Activated T-helper 1 cell treated with Interleukin-2 at 50 U/mL for 16 hours (primary cell): ENCODE measurements around the gene KCTD11.
"Not testable (repeated sequence)": the region's sequence is repeated elsewhere in the genome, so short reads cannot be mapped to it uniquely, and the experiment has no call there.

ENCODE experiments used
- DNase-seq: peaks from one replicate; pipeline ENCODE4 v3.0.0-alpha.2; 2020; ENCODE audit warnings: low read depth

Gene KCTD11

GRCh38 chr17:7322520-7323194 is 29.3 kb upstream of the KCTD11 start:
- DNase-seq = no peak

- DNase-seq = peak; percentile 50
Measured at GRCh38 chr17:7323731-7324437, 28.1 kb upstream of the KCTD11 start.

- DNase-seq = no peak
Measured at GRCh38 chr17:7324438-7324779, 27.6 kb upstream of the KCTD11 start.

GRCh38 chr17:7325031-7325528 is 26.9 kb upstream of the KCTD11 start:
- DNase-seq = no peak

- DNase-seq = no peak
Measured at GRCh38 chr17:7326186-7326585, 25.8 kb upstream of the KCTD11 start.

- no peak for DNase-seq
Measured at GRCh38 chr17:7327056-7327455, 24.9 kb upstream of the KCTD11 start.

- no peak for DNase-seq
Measured at GRCh38 chr17:7327501-7327900, 24.5 kb upstream of the KCTD11 start.

- DNase-seq = no peak
Measured at GRCh38 chr17:7328009-7328408, 24.0 kb upstream of the KCTD11 start.

GRCh38 chr17:7328840-7329373 is 23.1 kb upstream of the KCTD11 start, which contains the start of gene NEURL4:
NEURL4 (minus strand) TSS chr17:7329335; CDS start chr17:7329312, 23 bp downstream.
- DNase-seq = no peak

GRCh38 chr17:7329374-7329996 is 22.5 kb upstream of the KCTD11 start:
- peak; percentile 91 for DNase-seq

- DNase-seq = peak; percentile 62
Measured at GRCh38 chr17:7329997-7330637, 21.8 kb upstream of the KCTD11 start.

- no peak for DNase-seq
Measured at GRCh38 chr17:7330638-7331015, 21.3 kb upstream of the KCTD11 start.

- no peak for DNase-seq
Measured at GRCh38 chr17:7332111-7332510, 19.9 kb upstream of the KCTD11 start.

- DNase-seq = not testable (repeated sequence)
Measured at GRCh38 chr17:7332600-7333069, 19.3 kb upstream of the KCTD11 start.

GRCh38 chr17:7334938-7335538 is 16.9 kb upstream of the KCTD11 start:
- DNase-seq = no peak

- DNase-seq = not testable (repeated sequence)
Measured at GRCh38 chr17:7335765-7336164, 16.2 kb upstream of the KCTD11 start.

- peak; percentile 82 for DNase-seq
Measured at GRCh38 chr17:7336240-7337175, 15.5 kb upstream of the KCTD11 start, which contains the start of gene ACAP1. ACAP1 (plus strand) TSS chr17:7336529; CDS start chr17:7336735, 206 bp downstream.

GRCh38 chr17:7337600-7337999 is 14.4 kb upstream of the KCTD11 start:
- not testable (repeated sequence) for DNase-seq

- DNase-seq = no peak
Measured at GRCh38 chr17:7340179-7340578, 11.8 kb upstream of the KCTD11 start.

- no peak for DNase-seq
Measured at GRCh38 chr17:7341842-7342241, 10.1 kb upstream of the KCTD11 start.
